ENCODE results near the gene FOLR3. TPM values are rescaled to one million over a fixed set of nuclear protein-coding genes. Genes with fewer than 3 reads are reported as not detected.

FOLR3 gene
- total and polyA plus RNA-seq, 4 experiments from 2014 or later, result not detected

DNA sequence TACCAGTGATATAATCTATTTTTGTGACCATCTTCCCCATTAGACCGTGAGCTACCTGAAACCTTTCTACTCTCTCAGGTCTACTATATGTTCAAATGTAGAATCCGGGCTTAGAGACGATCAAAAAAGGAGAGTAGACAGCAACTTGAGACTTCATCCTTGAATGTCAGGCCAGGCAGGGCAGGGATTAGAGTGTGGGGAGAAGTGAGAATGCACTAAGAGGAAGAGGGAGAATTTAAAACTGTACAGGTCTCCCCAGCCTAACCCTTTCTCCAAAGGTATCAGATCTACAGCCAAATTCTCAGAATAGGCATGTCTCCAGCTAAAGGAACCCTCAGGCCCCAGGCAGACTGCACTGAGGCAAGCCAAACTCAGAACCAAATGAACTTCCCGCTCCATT is 33.4 kb upstream of the FOLR3 start:
- Histone ChIP-seq H3K27ac (ENCODE audit: low read depth, low read length) (peak overlapping the region; percentile 90), H3K36me3 (ENCODE audit: insufficient read depth, low read length) (peaks cover 18% of the 10 kb centered on the region), H3K9me3 (ENCODE audit: control insufficient read depth in 1 of 2, low read length in 2 of 2) (no peaks in the 10 kb centered on the region), H3K4me3 (ENCODE audit: low read length in 2 of 2) (peak overlapping the region; percentile 75 to 93), H3K4me1 (ENCODE audit: insufficient read depth, low read length) (peaks cover 32% of the 10 kb centered on the region), H3K27me3 (ENCODE audit: insufficient read depth, low read length) (no peaks in the 10 kb centered on the region)
- H3K9me3 Mint-ChIP-seq, result no peaks in the 10 kb centered on the region
- H3K27me3 Mint-ChIP-seq, result no peaks in the 10 kb centered on the region
- peak overlapping the region; percentile 89 to 95 (median 95) for H3K27ac Mint-ChIP-seq
- no peak for DNase-seq
- ChIA-PET CTCF (ENCODE audit: partially characterized antibody) (interaction anchor here (0.5 to 4.4 kb wide), 5 partner anchors 11 to 1529 kb away, joined by 4 to 22 read pairs (median 12); no protein-coding TSS in a partner anchor), POLR2A (ENCODE audit: partially characterized antibody) (interaction anchor here (1.0 to 7.8 kb wide), 8 partner anchors 9 to 174 kb away, joined by 3 to 64 read pairs (median 7); partner anchors contain the start of genes ANAPC15, RNF121 and XNDC1N)
- H3K36me3 Mint-ChIP-seq, result peaks cover 15 to 42% of the 10 kb centered on the region in 2 donors
- peaks cover 28 to 47% (median 38%) of the 10 kb centered on the region in 4 donors for H3K4me1 Mint-ChIP-seq
- H3K4me3 Mint-ChIP-seq, result peak overlapping the region; percentile 80 to 95 (median 86)
- intact Hi-C loops (cut with micrococcal nuclease), result loop anchor here (10.0 kb wide), 1 partner anchor 317 kb away; no protein-coding TSS in a partner anchor

GRCh38 chr11:72102631-72102945 is 32.9 kb upstream of the FOLR3 start:
- H3K27ac Mint-ChIP-seq, result peak overlapping the region; percentile 89 to 95 (median 95)
- Histone ChIP-seq H3K9me3 (ENCODE audit: control insufficient read depth in 1 of 2, low read length in 2 of 2) (no peaks in the 10 kb centered on the region), H3K36me3 (ENCODE audit: insufficient read depth, low read length) (peaks cover 14% of the 10 kb centered on the region), H3K27me3 (ENCODE audit: insufficient read depth, low read length) (no peaks in the 10 kb centered on the region), H3K27ac (ENCODE audit: low read depth, low read length) (peak overlapping the region; percentile 90), H3K4me3 (ENCODE audit: low read length in 2 of 2) (peak overlapping the region; percentile 75 to 93), H3K4me1 (ENCODE audit: insufficient read depth, low read length) (peaks cover 32% of the 10 kb centered on the region)
- CTCF ChIA-PET (ENCODE audit: partially characterized antibody), result interaction anchor here (2.0 to 4.4 kb wide), 3 partner anchors 12 to 42 kb away, joined by 7 to 22 read pairs (median 12); no protein-coding TSS in a partner anchor
- POLR2A ChIA-PET (ENCODE audit: partially characterized antibody), result interaction anchor here (1.0 to 7.8 kb wide), 9 partner anchors 9 to 175 kb away, joined by 3 to 64 read pairs (median 5); partner anchors contain the start of genes ANAPC15, RNF121 and XNDC1N
- intact Hi-C loops (cut with micrococcal nuclease), result loop anchor here (10.0 kb wide), 1 partner anchor 318 kb away; no protein-coding TSS in a partner anchor
- no peaks in the 10 kb centered on the region for H3K27me3 Mint-ChIP-seq
- DNase-seq, result no peak
- no peaks in the 10 kb centered on the region for H3K9me3 Mint-ChIP-seq
- peaks cover 28 to 47% (median 38%) of the 10 kb centered on the region in 4 donors for H3K4me1 Mint-ChIP-seq
- H3K4me3 Mint-ChIP-seq, result peak overlapping the region; percentile 80 to 95 (median 86)
- H3K36me3 Mint-ChIP-seq, result peaks cover 18 to 42% of the 10 kb centered on the region in 2 donors

DNA sequence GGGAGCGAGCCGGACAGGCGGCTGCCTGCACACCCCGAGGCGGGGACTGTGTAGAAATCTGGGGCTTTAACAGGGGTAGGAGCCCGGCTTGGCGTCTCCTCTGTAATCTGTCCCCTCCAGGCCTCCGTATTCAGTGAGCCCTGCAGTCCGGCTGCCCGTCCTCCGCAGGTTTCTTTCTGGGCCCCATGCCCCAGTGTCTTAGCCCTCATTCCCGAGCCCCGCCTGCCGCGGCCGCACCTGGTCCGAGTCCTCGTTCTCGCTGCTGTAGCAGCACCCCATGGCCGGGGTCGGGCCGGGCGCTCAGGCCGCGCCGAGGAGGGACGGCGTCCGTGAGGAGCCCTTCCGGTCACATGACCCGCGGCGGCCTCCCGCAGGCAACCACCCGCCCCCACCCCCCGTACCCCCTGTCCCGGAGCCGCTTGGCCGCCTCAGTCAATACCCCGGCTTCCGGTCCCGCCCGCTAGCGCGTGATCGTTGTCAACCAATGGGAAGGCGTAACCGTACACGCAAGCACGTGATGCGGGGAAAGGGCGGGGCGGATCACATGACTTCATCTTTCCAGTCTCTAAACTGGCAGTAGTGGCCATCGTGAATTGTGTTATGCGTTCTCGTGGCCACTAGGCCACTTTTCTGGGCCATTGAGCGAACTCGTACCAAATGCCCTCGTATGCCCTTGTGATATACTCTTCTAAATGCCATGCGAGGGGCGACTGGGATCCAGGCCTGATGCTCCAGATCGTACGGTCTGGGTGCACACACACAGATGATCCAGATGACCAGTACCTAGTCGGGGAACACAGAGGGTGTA is 32.4 kb upstream of the FOLR3 start, which contains the start of gene LAMTOR1:
TSS of gene LAMTOR1 (minus strand) at position 352 of the 808 bp plus-strand sequence. CDS start at position 279, 73 bp downstream.
- Mint-ChIP-seq H3K36me3 (peaks cover 13 to 37% of the 10 kb centered on the region in 2 donors), H3K9me3 (no peaks in the 10 kb centered on the region), H3K27me3 (no peaks in the 10 kb centered on the region), H3K4me3 (peak within 1 kb of the TSS; percentile 80 to 95 (median 86)), H3K27ac (peak within 1 kb of the TSS; percentile 89 to 95 (median 95)), H3K4me1 (peaks cover 28 to 47% (median 38%) of the 10 kb centered on the region in 4 donors)
- H3K27me3 ChIP-seq (ENCODE audit: insufficient read depth, low read length), result no peaks in the 10 kb centered on the region
- DNase-seq, result peak; percentile 94 to 99 (median 95)
- no peaks in the 10 kb centered on the region for H3K9me3 ChIP-seq (ENCODE audit: control insufficient read depth in 1 of 2, low read length in 2 of 2)
- intact Hi-C loops (cut with micrococcal nuclease), result loop anchor here (1.0 to 10.0 kb wide), 5 partner anchors 9 to 318 kb away; partner anchors contain the start of genes ANAPC15, LRRC51, NUMA1 and XNDC1N
- ChIA-PET POLR2A (ENCODE audit: partially characterized antibody) (interaction anchor here (1.0 to 7.8 kb wide), 9 partner anchors 9 to 175 kb away, joined by 3 to 64 read pairs (median 5); partner anchors contain the start of genes ANAPC15, RNF121 and XNDC1N), CTCF (ENCODE audit: partially characterized antibody) (interaction anchor here (0.8 to 4.4 kb wide), 4 partner anchors 10 to 41 kb away, joined by 3 to 22 read pairs (median 8); partner anchors contain the start of gene ANAPC15)
- H3K4me3 ChIP-seq (ENCODE audit: low read length in 2 of 2), result peak within 1 kb of the TSS; percentile 75 to 93
- peak within 1 kb of the TSS; percentile 90 for H3K27ac ChIP-seq (ENCODE audit: low read depth, low read length)
- peaks cover 8% of the 10 kb centered on the region for H3K36me3 ChIP-seq (ENCODE audit: insufficient read depth, low read length)
- H3K4me1 ChIP-seq (ENCODE audit: insufficient read depth, low read length), result peaks cover 32% of the 10 kb centered on the region

- ChIA-PET POLR2A (ENCODE audit: partially characterized antibody) (interaction anchor here (1.0 to 7.8 kb wide), 4 partner anchors 8 to 63 kb away, joined by 3 to 64 read pairs (median 30); partner anchors contain the start of gene ANAPC15), CTCF (ENCODE audit: partially characterized antibody) (interaction anchor here (0.8 to 3.1 kb wide), 3 partner anchors 9 to 41 kb away, joined by 3 to 12 read pairs (median 3); partner anchors contain the start of gene ANAPC15)
- H3K36me3 Mint-ChIP-seq, result peaks cover 11 to 32% of the 10 kb centered on the region in 2 donors
- H3K4me3 Mint-ChIP-seq, result peak overlapping the region; percentile 80 to 95 (median 86)
- DNase-seq, result no peak
- Histone ChIP-seq H3K27me3 (ENCODE audit: insufficient read depth, low read length) (no peaks in the 10 kb centered on the region), H3K4me1 (ENCODE audit: insufficient read depth, low read length) (peaks cover 32% of the 10 kb centered on the region), H3K4me3 (ENCODE audit: low read length in 2 of 2) (peak overlapping the region; percentile 50 to 58), H3K27ac (ENCODE audit: low read depth, low read length) (peak overlapping the region; percentile 57), H3K36me3 (ENCODE audit: insufficient read depth, low read length) (peaks cover 2% of the 10 kb centered on the region), H3K9me3 (ENCODE audit: control insufficient read depth in 1 of 2, low read length in 2 of 2) (no peaks in the 10 kb centered on the region)
- intact Hi-C loops (cut with micrococcal nuclease), result loop anchor here (1.0 to 10.0 kb wide), 5 partner anchors 9 to 319 kb away; partner anchors contain the start of genes ANAPC15, LRRC51, NUMA1 and XNDC1N
- no peaks in the 10 kb centered on the region for H3K27me3 Mint-ChIP-seq
- peaks cover 28 to 47% (median 38%) of the 10 kb centered on the region in 4 donors for H3K4me1 Mint-ChIP-seq
- peak overlapping the region; percentile 89 to 95 (median 95) for H3K27ac Mint-ChIP-seq
- H3K9me3 Mint-ChIP-seq, result no peaks in the 10 kb centered on the region
Measured at GRCh38 chr11:72103754-72104167, 31.8 kb upstream of the FOLR3 start.

DNA sequence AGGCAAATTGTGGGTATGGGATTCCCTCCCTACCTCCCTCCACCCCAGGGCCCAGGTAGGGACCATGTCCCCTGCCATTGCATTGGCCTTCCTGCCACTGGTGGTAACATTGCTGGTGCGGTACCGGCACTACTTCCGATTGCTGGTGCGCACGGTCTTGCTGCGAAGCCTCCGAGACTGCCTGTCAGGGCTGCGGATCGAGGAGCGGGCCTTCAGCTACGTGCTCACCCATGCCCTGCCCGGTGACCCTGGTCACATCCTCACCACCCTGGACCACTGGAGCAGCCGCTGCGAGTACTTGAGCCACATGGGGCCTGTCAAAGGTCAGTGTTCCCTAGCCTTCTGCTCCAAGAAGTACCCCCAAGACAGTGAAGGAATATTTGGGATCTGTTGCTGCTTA is 29.6 kb upstream of the FOLR3 start, which contains the start of gene TOMT:
TSS of gene TOMT (plus strand) at position 37 of the 400 bp plus-strand sequence. CDS start at position 65, 28 bp downstream.
- H3K4me1 ChIP-seq (ENCODE audit: insufficient read depth, low read length), result peaks cover 28% of the 10 kb centered on the region
- Mint-ChIP-seq H3K4me3 (peak within 1 kb of the TSS in 1 of 8 donors; percentile 13), H3K36me3 (peaks cover 16 to 24% of the 10 kb centered on the region in 2 donors), H3K9me3 (no peaks in the 10 kb centered on the region), H3K4me1 (peaks cover 25 to 45% (median 31%) of the 10 kb centered on the region in 4 donors), H3K27me3 (no peaks in the 10 kb centered on the region), H3K27ac (peak within 1 kb of the TSS; percentile 29 to 95 (median 72))
- H3K4me3 ChIP-seq (ENCODE audit: low read length in 2 of 2), result no peak within 1 kb of the TSS
- no peaks in the 10 kb centered on the region for H3K27me3 ChIP-seq (ENCODE audit: insufficient read depth, low read length)
- no peak within 1 kb of the TSS for H3K27ac ChIP-seq (ENCODE audit: low read depth, low read length)
- ChIA-PET CTCF (ENCODE audit: partially characterized antibody) (interaction anchor here (0.8 to 2.0 kb wide), 4 partner anchors 15 to 80 kb away, joined by 3 to 5 read pairs (median 4); no protein-coding TSS in a partner anchor), POLR2A (ENCODE audit: partially characterized antibody) (interaction anchor here (1.1 kb wide), 1 partner anchor 65 kb away, joined by 3 read pairs; no protein-coding TSS in a partner anchor)
- no peaks in the 10 kb centered on the region for H3K9me3 ChIP-seq (ENCODE audit: control insufficient read depth in 1 of 2, low read length in 2 of 2)
- DNase-seq, result no peak
- H3K36me3 ChIP-seq (ENCODE audit: insufficient read depth, low read length), result no peaks in the 10 kb centered on the region
- intact Hi-C loops (cut with micrococcal nuclease), result loop anchor here (10.0 kb wide), 1 partner anchor 321 kb away; no protein-coding TSS in a partner anchor

- peaks cover 15 to 34% (median 23%) of the 10 kb centered on the region in 4 donors for H3K4me1 Mint-ChIP-seq
- H3K27ac ChIP-seq (ENCODE audit: low read depth, low read length), result peak overlapping the region; percentile 97
Measured at GRCh38 chr11:72111300-72112142, 24.0 kb upstream of the FOLR3 start.

More at GRCh38 chr11:72111300-72112142, 24.0 kb upstream of the FOLR3 start:
- Histone ChIP-seq H3K4me3 (ENCODE audit: low read length in 2 of 2) (peak overlapping the region; percentile 79 to 97), H3K9me3 (ENCODE audit: control insufficient read depth in 1 of 2, low read length in 2 of 2) (no peaks in the 10 kb centered on the region), H3K4me1 (ENCODE audit: insufficient read depth, low read length) (peaks cover 18% of the 10 kb centered on the region), H3K36me3 (ENCODE audit: insufficient read depth, low read length) (no peaks in the 10 kb centered on the region), H3K27me3 (ENCODE audit: insufficient read depth, low read length) (no peaks in the 10 kb centered on the region)
- ChIA-PET CTCF (ENCODE audit: partially characterized antibody) (interaction anchor here (0.8 to 3.5 kb wide), 6 partner anchors 20 to 112 kb away, joined by 3 to 11 read pairs (median 6); no protein-coding TSS in a partner anchor), POLR2A (ENCODE audit: partially characterized antibody) (interaction anchor here (0.7 to 3.9 kb wide), 14 partner anchors 11 to 183 kb away, joined by 3 to 64 read pairs (median 7); partner anchors contain the start of genes INPPL1, LAMTOR1, RNF121 and XNDC1N)
- DNase-seq, result no peak
- intact Hi-C loops (cut with micrococcal nuclease), result loop anchor here (1.0 to 2.0 kb wide), 6 partner anchors 8 to 183 kb away; partner anchors contain the start of genes LAMTOR1, LRRC51, NUMA1 and XNDC1N
- Mint-ChIP-seq H3K27ac (peak overlapping the region; percentile 98 to 100 (median 99)), H3K36me3 (peaks cover 16 to 21% of the 10 kb centered on the region in 2 donors), H3K4me3 (peak overlapping the region; percentile 96 to 99 (median 97)), H3K9me3 (no peaks in the 10 kb centered on the region), H3K27me3 (peaks cover 0 to 2% of the 10 kb centered on the region in 2 donors)

All from CD4-positive, alpha-beta memory T cell (primary cell).